CD4-positive, alpha-beta T cell treated with Interleukin-1 beta for 1 hour (primary cell): ENCODE results near the gene RRP36.
"Not testable (repeated sequence)": the region's sequence is repeated elsewhere in the genome, so short reads cannot be mapped to it uniquely, and the experiment has no call there.

Source experiments
- DNase-seq, 2 donors: peaks; one replicate each; pipeline ENCODE4 v3.0.0-alpha.2; 2020 to 2022

Gene RRP36

DNA sequence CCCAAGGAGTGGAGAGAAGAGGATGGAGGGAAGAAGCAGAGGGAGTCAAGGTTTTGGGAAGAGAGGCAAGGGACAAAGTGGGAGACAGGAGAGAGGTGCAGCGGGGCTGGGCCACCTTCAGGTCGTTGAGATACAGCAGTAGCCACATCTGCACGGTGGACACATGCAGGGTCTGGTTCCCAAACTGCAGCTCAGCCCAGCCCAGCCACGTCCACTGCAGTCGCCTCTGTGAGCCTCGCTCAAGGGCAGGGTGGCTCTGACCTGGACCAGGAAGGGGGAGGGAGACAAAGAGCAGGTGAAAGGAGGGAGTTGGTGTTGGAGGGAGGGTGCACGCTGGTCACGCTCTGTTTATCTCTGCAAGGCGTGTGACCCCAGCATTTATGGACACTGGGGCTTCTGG, 17.3 kb downstream of the RRP36 start:
- no peak for DNase-seq

- DNase-seq = no peak
These were observed 19.3 kb downstream of the RRP36 start for GRCh38 chr6:43040542-43041257.

DNA sequence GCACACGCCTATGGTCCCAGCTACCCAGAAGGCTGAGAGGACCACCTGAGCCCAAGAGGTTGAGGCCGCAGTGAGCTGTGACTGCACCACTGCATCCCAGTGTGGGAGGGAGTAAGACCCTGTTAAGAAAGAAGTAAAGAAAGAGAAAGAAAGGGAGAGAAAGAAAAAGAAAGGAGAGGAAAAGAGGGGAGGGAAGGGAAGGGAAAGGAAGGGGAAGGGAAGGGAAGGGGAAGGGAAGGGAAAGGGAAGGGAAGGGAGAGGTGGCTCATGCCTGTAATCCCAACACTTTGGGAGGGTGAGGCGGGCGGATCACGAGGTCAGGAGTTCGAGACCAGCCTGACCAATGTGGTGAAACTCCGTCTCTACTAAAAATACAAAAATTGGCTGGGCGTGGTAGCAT, 20.1 kb downstream of the RRP36 start:
- DNase-seq = not testable (repeated sequence)

GRCh38 chr6:43043310-43043709, 21.9 kb downstream of the RRP36 start:
- no peak for DNase-seq

GRCh38 chr6:43045371-43045930, 24.0 kb downstream of the RRP36 start:
- DNase-seq = no peak

GRCh38 chr6:43047998-43048397, 26.6 kb downstream of the RRP36 start:
- no peak for DNase-seq

GRCh38 chr6:43050981-43051380, 29.6 kb downstream of the RRP36 start:
- DNase-seq = no peak

DNA sequence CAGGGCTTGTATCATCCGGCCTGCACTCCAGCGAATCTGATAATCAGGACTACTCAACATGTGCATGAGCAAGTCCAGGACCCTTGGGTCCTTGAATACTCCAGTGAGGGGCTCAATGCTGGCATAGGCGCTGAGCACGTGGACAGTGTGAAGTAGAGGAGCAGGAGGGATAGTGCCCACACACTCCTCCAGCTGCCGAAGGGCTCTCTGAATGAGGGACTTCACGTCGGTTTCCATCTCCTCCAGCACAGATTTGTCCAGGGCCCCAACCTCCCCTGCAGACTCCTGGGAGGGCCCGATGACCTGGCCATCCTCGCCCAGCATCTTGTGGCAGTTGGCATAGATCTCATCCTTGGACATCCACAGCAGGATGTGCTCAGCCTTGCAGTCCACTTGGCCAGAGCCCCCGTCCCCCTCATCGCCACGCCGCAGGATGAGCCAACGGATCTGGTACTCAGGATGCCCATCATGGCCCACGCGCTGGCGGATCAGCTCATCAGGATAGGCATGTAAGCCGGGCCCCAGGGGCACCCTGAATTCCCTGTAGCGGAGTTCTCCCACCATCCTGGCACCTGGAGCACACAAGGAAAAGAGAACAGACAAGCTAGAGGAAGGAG, 30.9 kb downstream of the RRP36 start:
- DNase-seq = no peak

- peak in 1 of 2 donors; percentile 6 for DNase-seq
These were observed 31.6 kb downstream of the RRP36 start for GRCh38 chr6:43052842-43053544.

DNA sequence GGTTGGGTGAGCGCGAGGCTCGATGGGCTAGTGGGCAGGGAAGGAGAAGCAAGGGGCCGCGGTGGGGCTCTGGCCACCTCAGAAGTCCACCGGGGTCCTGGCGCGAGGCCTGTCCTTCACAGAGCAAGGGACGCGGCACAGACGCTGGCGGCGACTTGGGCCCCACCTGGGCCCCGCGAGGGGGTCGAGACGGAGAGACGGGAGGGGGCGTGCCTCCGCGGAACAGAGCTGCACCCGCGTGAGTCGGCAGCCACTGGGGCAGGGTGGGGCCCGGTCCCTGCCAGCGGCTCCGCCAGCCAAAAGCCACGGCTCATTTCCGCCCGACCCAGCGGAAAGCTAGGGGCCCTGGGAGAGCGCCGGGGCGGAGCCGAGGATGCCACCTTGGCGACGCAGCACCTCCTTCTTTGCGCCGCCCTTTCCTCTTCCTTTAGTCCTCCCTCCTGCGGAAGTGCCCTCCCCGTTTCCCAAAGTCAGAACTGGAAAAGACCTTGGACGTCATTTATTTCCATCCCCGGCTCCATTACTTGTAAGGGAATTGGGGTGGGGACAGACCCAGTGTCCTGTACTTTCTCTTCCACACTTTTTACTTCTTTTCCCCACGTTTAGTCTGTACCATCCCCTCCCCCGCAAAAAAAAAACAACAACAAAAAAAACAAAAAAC, 32.3 kb downstream of the RRP36 start, which contains the start of gene CUL7:
TSS of gene CUL7 (minus strand) at position 307 of the 661 bp plus-strand sequence. CDS start 1,063 bp downstream, outside the sequence.
- DNase-seq = peak; percentile 88 to 92

DNA sequence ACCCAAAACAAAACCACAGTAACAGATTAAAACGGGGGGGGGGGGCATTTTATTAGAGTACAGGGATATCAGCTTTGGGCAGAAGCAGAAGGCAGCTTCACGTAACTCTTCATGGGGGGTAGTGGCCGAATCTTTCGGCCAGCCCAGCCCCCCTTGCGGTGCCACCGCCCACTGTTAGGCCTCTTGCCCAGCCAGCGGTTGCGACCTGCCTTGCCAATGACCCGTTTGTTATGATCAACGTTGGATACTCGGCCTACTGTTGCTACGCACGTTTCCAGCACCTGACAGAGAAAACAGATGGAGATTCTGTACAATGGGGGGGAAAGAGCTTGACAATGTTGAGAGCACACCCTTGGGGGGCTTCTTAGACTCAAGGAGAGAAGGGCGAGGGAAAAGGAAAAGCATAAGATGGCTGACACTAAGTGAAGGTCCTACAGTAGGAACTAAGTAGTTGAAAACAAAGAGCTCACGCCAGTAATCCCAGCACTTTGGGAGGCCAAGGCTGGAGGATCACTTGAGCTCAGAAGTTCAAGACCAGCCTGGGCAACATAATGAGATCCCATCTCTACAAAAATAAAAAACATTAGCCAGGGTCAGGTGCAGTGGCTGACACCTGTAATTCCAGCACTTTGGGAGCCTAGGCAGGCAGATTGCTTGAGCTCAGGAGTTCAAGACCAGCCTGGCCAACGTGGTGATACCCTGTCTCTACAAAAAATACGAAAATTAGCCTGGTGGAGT, 33.0 kb downstream of the RRP36 start:
- DNase-seq = no peak

DNA sequence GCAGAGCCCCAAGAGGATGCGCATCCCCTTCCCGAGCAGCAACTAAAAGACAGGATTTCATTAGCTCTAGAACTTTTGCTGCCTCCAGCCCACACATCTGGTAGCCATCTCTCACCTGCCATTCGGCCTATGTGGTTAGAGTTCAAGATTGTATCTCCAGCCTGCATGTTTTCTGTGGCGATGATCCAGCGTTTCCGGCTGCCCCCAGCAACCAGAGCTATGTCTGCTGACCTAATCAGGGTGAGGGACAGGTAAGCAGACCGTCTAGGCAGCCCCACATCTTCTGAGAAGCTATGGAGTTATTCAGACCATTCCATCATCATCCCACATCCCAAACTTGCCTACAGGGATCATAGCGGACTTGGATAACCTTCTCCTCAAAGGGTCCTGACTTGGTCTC, 34.5 kb downstream of the RRP36 start:
- DNase-seq = no peak

DNA sequence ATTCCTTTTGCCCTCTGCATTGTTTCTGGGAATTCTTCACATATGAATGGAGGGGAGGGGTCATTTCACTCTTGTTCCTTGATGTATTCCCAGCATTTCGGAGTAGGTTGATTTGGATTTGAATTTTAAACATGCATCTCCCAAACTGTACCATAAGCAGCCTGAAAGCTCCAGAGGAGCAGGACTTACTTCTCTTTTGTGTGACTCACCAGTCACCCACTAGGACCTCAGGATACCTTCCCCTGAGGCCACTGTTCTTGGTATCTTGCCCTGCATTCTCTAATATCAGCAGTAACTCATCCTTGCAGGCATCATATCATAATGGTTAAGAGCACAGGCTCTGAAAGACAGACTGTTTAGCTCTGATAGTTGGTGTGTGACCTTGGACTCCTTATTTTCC, 37.1 kb downstream of the RRP36 start:
- DNase-seq = no peak

GRCh38 chr6:43059168-43060033, 38.0 kb downstream of the RRP36 start, which contains the start of the genes KLC4 and MRPL2:
Gene KLC4 (plus strand): TSS chr6:43059631. CDS start chr6:43061336, 1,705 bp downstream.
Gene MRPL2 (minus strand): TSS chr6:43059434. CDS start chr6:43059381, 53 bp downstream.
- DNase-seq = peak; percentile 98

DNA sequence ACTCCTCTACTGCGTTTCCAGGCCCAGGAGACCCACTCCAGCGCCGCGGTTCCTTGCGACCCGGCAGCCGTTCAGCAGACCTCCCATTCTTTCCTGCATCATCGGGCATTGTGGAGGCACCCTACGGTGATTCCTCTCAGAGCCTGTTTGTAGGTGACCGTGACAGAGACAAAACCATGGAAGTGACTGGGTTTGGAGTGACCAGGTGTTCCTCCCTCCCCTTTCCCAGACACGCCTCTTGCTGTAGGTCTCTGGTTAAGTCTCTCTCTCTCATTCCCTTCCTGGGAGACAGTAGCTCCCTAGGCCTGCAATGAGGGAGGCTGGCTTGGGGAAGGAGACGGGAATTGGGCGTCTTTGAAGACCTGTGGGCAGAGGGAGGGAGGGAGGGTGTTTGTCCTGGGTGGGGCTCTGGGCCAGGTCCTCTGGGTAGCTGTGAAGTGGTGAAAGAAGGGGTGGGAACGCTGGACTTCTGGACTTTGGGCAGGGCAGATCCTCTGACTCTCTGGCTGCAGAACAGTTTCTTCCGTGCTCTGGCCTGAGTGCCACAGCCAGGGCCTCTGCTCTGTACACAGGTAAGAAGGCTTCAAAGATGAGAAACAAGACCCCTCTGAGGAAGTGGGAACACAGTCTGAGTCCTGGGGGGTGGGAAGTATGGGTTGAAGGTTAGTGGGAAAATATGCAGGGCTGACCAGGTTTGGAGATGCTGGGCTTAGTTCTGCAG, 38.8 kb downstream of the RRP36 start:
- no peak for DNase-seq

- DNase-seq = no peak
These were observed 39.6 kb downstream of the RRP36 start for GRCh38 chr6:43060755-43061633.

DNA sequence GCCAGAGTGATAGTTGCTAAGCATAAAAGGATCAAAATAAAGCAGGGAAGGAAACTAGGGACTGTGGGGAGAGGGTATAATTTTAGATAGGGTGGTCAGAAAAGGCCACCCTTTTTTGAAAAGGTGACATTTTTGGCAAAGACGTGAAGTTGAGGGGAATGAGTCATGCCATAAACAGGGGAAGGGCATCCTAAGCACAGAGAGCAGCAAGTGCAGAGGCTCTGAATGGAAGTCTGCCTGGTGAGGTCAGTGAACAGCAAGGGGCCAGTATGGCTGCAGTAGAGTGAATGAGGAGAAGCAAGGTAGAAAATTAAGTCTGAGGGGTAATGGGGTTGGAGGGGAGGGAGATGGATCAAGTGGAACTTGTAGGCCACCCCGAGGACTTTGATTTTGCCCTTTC, 40.4 kb downstream of the RRP36 start:
- no peak for DNase-seq

DNA sequence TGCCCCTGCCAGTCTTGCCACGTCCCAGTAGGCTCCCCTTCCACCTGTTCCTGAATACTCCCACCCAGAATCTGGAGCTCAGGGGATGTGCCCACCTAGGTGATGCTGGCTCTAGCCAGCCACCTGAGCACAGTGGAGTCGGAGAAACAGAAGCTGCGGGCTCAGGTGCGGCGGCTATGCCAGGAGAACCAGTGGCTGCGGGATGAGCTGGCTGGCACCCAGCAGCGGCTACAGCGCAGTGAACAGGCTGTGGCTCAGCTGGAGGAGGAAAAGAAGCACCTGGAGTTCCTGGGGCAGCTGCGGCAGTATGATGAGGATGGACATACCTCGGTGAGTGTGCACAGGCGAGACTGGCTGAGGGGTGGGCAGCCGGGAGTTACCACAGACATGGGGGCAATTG, 41.4 kb downstream of the RRP36 start:
- no peak for DNase-seq

DNA sequence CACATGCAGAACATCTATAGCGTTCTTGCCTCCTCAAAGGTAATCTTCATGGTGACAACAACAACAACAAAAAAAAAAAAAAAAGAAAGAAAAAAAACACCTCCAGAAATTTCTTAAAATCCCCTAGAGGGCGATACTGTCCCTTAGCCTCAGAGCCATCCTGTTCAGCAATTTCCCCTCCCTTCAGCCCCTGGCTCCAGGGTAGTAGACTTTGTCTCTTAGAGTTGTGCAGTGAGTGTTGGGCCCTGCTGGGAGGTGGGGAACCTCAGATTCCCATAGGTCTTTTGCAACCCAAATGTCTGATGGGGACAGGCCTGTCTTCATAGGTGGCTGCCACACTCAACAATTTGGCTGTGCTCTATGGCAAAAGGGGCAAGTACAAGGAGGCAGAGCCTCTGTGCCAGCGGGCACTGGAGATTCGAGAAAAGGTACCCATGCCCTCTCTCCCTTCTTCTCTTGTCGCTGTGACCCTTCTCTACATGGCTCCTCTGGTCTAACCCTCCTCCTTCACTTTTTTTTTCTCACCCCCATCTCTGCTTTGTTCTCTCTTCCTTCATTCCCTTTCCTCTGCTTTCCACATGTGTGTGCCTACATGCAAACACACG, 48.7 kb downstream of the RRP36 start:
- peak in 1 of 2 donors; percentile 37 for DNase-seq
